Stimulated activated CD8-positive, alpha-beta memory T cell treated with anti-CD3 and anti-CD28 coated beads, Interleukin-7, amount 100 ng/mL, for 4 hours (primary cell): ENCODE data around the gene CLDN10.
"Not testable (repeated sequence)": the region's sequence is repeated elsewhere in the genome, so short reads cannot be mapped to it uniquely, and the experiment has no call there.

Source experiments
- DNase-seq, 2 donors: peaks; one replicate each; pipeline ENCODE4 v3.0.0-alpha.2; 2020; ENCODE audit warnings: low read depth in 2 of 2

Gene CLDN10, protein sequence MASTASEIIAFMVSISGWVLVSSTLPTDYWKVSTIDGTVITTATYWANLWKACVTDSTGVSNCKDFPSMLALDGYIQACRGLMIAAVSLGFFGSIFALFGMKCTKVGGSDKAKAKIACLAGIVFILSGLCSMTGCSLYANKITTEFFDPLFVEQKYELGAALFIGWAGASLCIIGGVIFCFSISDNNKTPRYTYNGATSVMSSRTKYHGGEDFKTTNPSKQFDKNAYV

GRCh38 chr13:95552539-95553441, at the start of gene CLDN10:
Gene CLDN10 (plus strand): TSS chr13:95552720. CDS start chr13:95552754, 34 bp downstream.
- DNase-seq = no peak

GRCh38 chr13:95503662-95504061, 48.9 kb upstream of the CLDN10 start:
- no peak for DNase-seq

DNA sequence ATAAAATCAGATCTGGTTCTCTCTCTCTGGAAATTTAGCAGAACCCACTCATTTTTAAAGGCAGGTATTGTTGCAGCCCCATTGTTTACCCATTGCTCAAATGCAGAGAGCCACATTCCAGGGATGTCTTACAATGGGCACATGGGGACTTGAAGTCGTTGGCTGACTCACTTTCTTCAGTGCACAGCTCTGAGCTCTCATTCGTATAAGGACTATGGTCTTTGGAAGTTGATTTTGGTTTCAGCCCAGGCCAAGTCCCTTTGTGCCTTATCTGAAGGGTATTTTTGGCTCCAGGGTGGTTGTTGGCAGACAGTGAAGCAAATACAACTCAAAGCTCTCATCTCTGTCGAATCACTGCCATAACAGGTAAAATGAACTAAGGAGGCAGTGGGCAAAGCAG, 47.3 kb upstream of the CLDN10 start:
- DNase-seq = no peak

DNA sequence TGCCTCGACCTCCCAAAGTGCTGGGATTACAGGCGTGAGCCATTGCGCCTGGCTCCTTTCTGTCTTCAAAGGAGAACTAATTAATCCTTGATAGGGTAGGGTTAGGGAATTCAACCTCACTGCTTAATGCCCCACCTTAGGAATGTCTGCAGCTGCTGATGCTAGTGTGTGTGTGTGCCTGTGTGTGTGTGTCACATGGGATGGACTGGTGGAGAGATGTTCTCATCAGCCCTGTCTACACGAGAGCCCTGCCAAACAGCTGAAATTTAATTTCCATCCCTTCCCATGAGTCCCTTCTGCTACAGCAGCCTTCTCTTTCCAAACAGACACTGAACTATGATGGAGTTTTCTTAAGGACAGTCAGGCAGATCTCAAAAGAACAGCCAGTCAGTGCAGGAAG, 46.5 kb upstream of the CLDN10 start:
- no peak for DNase-seq

GRCh38 chr13:95507991-95508390, 44.5 kb upstream of the CLDN10 start:
- no peak for DNase-seq

- no peak for DNase-seq
Measured at GRCh38 chr13:95508996-95509395, 43.5 kb upstream of the CLDN10 start.

DNA sequence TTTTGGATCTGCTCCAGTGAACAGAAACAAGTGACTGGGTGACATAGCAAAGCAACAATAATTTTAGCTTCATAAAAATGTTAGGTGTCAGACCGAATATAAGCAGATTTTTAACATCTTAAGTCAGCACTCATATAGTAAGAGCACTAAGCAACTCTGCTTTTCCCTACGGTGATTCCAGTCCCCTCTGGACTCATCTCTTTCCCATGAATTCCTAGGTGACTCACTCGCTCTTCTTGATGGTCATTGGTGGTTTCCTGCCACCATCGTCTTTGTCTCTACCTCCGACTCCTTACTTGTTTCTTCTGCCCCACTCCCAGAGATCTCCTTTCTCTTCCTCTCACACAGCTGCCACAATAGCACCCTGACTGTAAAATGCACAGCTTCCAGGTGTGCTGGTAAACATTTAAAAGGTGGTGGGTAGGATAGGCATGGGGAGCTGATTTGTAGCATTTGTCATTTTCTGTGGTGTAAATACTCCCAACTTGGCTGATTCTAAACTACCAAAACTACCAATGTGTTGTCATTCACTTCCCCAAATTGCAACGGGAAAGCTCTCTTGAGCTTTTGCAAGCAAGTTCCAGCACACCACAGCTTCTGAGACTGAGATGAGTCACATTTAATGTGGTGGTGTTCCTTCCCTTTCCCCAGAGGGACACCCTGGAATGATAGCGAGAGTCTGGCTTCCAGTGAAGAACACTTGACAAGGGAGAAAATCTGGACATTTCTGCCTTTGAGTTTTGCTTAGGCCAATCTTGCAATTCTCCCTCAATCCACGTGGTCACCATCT, 42.8 kb upstream of the CLDN10 start:
- DNase-seq = no peak

GRCh38 chr13:95510950-95511349, 41.6 kb upstream of the CLDN10 start:
- DNase-seq = no peak

- no peak for DNase-seq
Measured at GRCh38 chr13:95512424-95512823, 40.1 kb upstream of the CLDN10 start.

- no peak for DNase-seq
Measured at GRCh38 chr13:95512957-95513356, 39.6 kb upstream of the CLDN10 start.

GRCh38 chr13:95515606-95516005, 36.9 kb upstream of the CLDN10 start:
- not testable (repeated sequence) for DNase-seq

- DNase-seq = no peak
Measured at GRCh38 chr13:95516021-95516420, 36.5 kb upstream of the CLDN10 start.

- DNase-seq = no peak
Measured at GRCh38 chr13:95516492-95516891, 36.0 kb upstream of the CLDN10 start.

GRCh38 chr13:95523598-95523997, 28.9 kb upstream of the CLDN10 start:
- DNase-seq = no peak

GRCh38 chr13:95524264-95524901, 28.1 kb upstream of the CLDN10 start:
- DNase-seq = no peak

DNA sequence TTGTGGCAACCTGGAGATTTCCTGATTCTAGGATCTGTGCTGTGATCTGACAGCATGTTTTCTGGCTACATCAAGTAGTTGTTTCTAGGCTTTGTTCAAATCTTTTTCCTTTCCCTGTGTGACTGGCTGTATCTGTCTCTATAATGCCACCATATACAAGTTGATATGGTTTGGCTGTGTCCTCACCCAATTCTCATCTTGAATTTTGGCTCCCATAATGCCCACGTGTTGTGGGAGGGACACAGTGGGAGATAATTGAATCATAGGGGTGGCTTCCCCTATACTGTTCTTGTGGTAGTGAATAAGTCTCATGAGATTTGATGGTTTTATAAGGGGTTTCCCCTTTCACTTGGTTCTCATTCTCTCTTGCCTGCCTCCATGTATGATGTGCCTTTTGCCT, 24.6 kb upstream of the CLDN10 start:
- DNase-seq = no peak

GRCh38 chr13:95530178-95530577, 22.3 kb upstream of the CLDN10 start:
- DNase-seq = no peak

- no peak for DNase-seq
Measured at GRCh38 chr13:95533545-95534160, 18.9 kb upstream of the CLDN10 start.

DNA sequence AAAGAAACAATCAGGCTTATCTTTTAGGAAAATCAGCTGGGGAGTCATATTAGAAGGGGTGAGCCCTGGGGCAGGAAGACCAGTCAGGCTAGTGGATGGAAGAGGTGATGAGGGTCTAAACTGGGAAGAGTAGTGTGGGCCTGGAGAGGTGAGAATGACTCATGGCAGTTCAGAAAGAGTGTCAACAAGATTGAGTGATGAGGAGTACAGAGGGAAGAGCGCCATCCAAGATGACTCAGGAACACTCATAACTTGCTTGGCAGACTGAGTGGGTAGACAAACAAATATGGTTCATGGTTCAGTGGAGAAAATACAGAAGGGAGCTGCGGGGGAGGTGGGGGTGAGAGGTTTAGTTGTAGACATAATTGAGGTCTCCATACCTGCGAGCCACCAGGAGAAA, 17.3 kb upstream of the CLDN10 start:
- DNase-seq = no peak

DNA sequence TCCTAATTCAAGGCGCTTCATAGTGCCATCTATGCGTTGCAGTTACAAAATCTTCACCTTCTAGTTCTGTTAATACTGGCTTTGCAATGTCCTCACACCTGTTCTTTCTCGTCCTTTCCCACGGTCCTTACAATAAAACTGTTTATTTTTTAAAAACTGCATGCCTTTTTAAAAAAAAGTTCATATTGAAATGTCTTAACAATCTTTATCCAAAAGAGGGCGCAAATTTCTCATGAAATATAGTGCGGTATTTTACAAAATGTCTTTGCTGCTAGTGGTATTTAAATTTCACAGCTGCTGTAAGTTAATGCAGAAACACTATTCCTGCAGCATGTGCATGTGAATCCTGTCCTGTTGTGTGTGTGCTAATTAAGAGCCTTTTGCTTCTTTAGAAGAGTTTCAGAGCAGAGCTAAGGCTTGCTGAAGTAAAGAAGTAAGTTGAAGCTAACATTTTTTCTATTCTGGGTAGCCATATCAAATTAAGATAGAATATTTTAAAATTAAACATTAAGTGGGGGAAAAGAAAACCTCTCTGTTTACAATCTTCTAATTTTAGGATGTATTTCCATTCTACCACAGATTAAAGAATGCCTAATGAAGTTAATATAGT, 15.8 kb upstream of the CLDN10 start:
- no peak for DNase-seq

- DNase-seq = no peak
Measured at GRCh38 chr13:95540888-95541287, 11.6 kb upstream of the CLDN10 start.
